Skeletal muscle cell (primary cell): ENCODE data around the gene PPP1R1C.

Experiments
- DNase-seq: peaks from one replicate; pipeline ENCODE4 v3.0.0-alpha.2; 2010; ENCODE audit warnings: low read depth
- H3K4me3 ChIP-seq: 2 replicates; pipeline ENCODE4 v1.5.1; 2011; ENCODE audit warnings: low read depth, mild to moderate bottlenecking, control low read depth, low read length, moderate library complexity

PPP1R1C gene

GRCh38 chr2:182050333-182051135 is 64.9 kb downstream of the PPP1R1C start:
- H3K4me3 ChIP-seq, result no peak overlapping the region
- no peak for DNase-seq

GRCh38 chr2:182055993-182056392 is 70.3 kb downstream of the PPP1R1C start:
- DNase-seq, result no peak
- H3K4me3 ChIP-seq, result no peak overlapping the region

- H3K4me3 ChIP-seq, result no peak overlapping the region
- no peak for DNase-seq
These were observed 71.3 kb downstream of the PPP1R1C start for GRCh38 chr2:182057002-182057401.

GRCh38 chr2:182058056-182058455 is 72.4 kb downstream of the PPP1R1C start:
- no peak for DNase-seq
- no peak overlapping the region for H3K4me3 ChIP-seq

- H3K4me3 ChIP-seq, result no peak overlapping the region
- no peak for DNase-seq
These were observed 76.1 kb downstream of the PPP1R1C start for GRCh38 chr2:182061739-182062138.

DNA sequence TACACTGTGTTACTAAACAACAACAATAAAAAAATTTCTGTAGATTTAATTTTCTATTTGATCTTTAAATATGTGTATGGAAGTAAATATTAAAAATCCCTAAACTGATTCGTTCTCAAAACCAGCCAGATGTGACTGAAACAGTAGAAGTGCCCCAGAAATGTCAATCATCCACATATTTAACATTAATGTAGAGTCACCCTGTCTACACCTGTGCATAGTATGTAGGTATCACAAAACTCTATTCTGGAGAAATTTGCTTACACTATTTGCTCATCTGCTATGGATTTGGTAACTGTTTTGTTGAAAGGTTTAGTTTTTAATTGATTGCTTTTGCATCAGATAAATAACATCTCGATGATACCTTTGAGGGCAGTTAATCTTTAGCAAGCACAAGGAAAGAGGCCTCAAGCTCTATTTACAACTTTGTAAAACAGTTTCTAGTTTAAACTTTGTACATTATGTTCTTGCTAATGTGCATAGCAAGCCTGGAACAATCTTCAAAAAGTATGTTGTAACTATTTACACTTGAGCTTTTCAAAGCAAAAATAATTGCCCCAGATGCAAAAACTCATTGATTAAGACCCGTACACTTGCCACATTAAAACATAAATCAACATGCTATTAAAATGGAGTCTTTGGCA is 76.8 kb downstream of the PPP1R1C start:
- no peak overlapping the region for H3K4me3 ChIP-seq
- DNase-seq, result no peak

DNA sequence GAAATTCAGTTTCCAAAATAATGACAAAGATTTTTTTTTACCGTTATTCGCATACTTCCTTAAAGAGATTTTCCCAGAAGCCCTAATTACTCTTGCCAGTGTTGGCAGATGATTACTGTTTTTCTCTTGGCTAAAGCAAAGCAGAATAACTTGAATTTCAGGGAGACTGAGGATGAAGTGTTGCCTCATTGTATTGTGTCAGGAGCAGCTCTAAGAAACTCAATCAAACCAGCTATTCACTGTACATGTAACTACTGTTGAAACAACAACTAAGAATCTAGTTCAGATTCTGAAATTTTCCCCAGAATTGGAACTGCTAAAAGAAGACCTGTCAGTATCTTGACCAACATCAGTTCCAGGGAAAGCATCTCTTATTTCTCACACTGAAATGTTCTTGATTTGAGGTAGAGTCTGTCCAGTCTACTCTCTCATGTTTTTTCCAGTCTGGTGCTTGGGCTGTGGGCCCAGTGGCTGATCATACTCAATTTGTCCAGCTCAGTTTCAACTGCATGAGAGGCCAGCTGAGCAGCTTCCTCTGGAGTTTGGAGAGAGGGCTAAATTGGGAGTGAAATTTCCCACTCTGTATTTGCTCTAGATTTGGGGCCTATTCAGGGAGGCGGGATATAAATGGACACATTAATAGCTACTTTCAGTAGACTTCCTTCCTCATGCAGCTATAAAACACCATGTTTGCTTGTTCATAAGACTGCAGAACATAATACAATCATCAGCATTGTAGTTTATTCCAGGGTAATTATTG is 78.5 kb downstream of the PPP1R1C start:
- H3K4me3 ChIP-seq, result no peak overlapping the region
- DNase-seq, result no peak

GRCh38 chr2:182066400-182067087 is 80.9 kb downstream of the PPP1R1C start:
- peak; percentile 88 for DNase-seq
- H3K4me3 ChIP-seq, result no peak overlapping the region

DNA sequence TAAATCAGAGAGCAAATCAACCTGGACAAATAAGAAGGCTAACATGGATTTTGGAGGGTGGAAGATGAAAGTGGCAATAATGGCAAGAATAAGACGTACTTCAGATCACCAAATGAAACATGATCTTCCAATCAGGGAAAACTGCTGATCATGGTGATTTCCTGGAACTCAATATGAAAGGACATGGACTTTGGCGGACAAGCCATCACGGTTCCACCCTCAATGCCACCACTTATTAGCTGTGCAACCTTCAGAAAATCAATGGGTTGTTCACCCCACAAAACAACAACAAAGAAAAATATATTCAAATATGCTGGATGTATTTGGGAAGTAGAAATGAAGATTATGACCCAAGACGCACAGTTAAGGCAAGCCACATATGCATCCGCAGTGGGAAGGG is 81.7 kb downstream of the PPP1R1C start:
- H3K4me3 ChIP-seq, result no peak overlapping the region
- no peak for DNase-seq

DNA sequence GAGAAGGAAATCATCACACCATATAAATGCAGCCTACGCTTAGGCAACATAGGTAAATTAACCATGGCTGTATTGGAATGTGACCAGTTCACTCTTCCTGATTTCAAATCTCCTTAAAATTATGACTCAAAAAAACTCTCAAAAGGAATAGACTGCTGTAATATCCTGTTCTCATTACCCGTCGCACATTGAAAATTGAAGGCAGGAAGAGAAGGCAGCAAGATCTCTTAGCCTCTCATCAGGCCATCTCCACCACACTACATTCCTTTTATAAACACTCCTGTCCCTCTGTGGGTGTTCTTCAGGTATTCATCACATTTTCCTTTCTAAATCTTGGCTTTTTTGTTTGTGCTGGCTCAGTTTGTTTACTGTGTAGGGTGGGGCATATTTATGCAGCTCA is 83.2 kb downstream of the PPP1R1C start:
- no peak for DNase-seq
- no peak overlapping the region for H3K4me3 ChIP-seq

DNA sequence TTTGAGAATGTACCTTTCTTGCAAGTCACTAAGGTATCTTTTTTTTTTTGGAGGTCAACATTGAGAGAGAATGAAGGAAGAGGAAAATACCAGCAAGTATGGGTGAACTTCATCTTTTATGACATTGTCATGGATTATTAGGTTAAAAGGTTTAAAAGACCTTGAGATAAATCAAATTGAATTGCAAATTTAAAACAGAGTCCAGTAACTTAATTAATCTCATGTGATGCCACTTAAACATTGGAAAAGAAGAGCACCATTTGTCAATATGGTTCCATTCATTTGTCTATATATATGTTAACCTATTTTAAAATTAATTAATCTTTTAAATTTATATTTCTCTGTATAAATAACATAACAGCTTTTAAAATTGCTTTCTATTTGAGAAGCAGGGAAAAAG is 83.8 kb downstream of the PPP1R1C start:
- no peak for DNase-seq
- no peak overlapping the region for H3K4me3 ChIP-seq

GRCh38 chr2:182069908-182070307 is 84.3 kb downstream of the PPP1R1C start:
- no peak overlapping the region for H3K4me3 ChIP-seq
- DNase-seq, result no peak

GRCh38 chr2:182070736-182071135 is 85.1 kb downstream of the PPP1R1C start:
- no peak overlapping the region for H3K4me3 ChIP-seq
- DNase-seq, result no peak

DNA sequence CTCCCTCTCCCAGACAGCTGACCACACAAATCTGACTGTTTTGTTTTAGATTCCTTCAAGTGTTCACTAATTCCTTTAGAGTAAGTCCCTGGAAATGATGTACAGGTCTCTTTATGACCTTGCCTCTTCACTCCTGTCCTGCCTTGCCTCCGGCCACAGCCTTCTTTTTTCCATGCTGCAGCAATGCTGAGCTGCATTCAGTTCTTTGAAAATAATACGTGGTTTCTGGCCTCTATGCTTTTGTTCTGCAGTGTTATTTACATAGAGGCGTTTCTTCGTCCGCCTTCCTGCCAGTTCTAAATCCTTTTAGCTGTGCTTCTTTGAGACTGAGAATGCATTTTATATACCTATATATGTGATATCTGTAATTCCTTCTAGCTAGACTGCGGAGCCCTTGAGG is 87.2 kb downstream of the PPP1R1C start:
- DNase-seq, result no peak

GRCh38 chr2:182073613-182074012 is 88.0 kb downstream of the PPP1R1C start:
- no peak for DNase-seq
- H3K4me3 ChIP-seq, result no peak overlapping the region

More for the DNA sequence above, 87.2 kb downstream of the PPP1R1C start:
- H3K4me3 ChIP-seq, result no peak overlapping the region

GRCh38 chr2:182077023-182077422 is 91.4 kb downstream of the PPP1R1C start:
- no peak overlapping the region for H3K4me3 ChIP-seq
- DNase-seq, result no peak

DNA sequence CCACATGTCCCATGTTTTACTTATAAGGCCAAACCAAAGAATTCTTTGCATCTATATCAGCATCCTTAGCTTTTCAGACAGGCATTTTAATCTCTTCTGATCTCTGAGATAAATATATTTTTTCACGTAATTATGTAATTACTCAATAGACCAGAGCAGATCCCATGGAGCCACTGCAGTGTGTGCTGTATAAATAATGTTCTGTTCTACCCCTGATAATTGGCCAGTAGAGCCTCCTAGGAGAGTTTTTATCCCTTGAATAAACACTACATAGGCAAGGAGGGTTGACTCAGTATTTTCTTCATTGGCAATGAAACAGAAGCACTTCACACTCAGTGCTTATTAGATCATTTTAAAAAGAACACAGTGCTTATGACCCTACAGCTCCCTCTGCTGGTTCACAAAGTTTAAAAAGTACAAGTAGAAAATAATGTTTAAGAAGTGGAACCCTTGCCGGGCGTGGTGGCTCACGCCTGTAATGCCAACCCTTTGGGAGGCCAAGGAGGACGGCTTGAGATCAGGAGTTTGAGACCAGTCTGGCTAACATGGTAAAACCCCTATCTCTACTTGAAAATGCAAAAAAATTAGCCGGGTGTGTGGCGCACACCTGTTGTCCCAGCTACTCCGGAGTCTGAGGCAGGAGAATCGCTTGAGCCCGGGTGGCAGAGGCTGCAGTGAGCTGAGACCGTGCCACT is 91.9 kb downstream of the PPP1R1C start:
- peak; percentile 73 for DNase-seq
- H3K4me3 ChIP-seq, result no peak overlapping the region

GRCh38 chr2:182078988-182079602 is 93.4 kb downstream of the PPP1R1C start:
- DNase-seq, result no peak

GRCh38 chr2:182080493-182080892 is 94.8 kb downstream of the PPP1R1C start:
- no peak overlapping the region for H3K4me3 ChIP-seq
- DNase-seq, result no peak

More at GRCh38 chr2:182078988-182079602, 93.4 kb downstream of the PPP1R1C start:
- no peak overlapping the region for H3K4me3 ChIP-seq
